ENCODE data around the gene ASIC4. TPM values are rescaled to one million over a fixed set of nuclear protein-coding genes. Genes with fewer than 3 reads are reported as not detected.

ASIC4 gene
- total and polyA plus RNA-seq, 2 of the 13 experiments (the other 11 are each of a cell fraction or from before 2014, with no cell fraction given), result 0.03 TPM; not detected in 1

- TF ChIP-seq ZMAT5 (CRISPR knock-in tag; IDR thresholded peaks at IDR 0.05; ENCODE audit: borderline replicate concordance, low read depth) (no peak), SRY (CRISPR knock-in tag; IDR thresholded peaks at IDR 0.05) (no peak), ZNF318 (CRISPR knock-in tag; IDR thresholded peaks at IDR 0.05) (no peak), JDP2 (CRISPR knock-in tag; IDR thresholded peaks at IDR 0.05; ENCODE audit: borderline replicate concordance) (no peak), STAT6 (CRISPR knock-in tag; IDR thresholded peaks at IDR 0.05; ENCODE audit: borderline replicate concordance) (0 out of 2 replicates have a peak, but pooled peaks have one; percentile 30), KLF11 (CRISPR knock-in tag; IDR thresholded peaks at IDR 0.05) (no peak), ZIK1 (CRISPR knock-in tag; IDR thresholded peaks at IDR 0.05; ENCODE audit: borderline replicate concordance, low read depth) (no peak), GATA4 (IDR thresholded peaks at IDR 0.05; ENCODE audit: borderline replicate concordance, low read depth) (peak; percentile 53; the same call in 1 of the 2 replicates), FOXM1 (CRISPR knock-in tag; IDR thresholded peaks at IDR 0.05) (no peak), GTF3A (CRISPR knock-in tag; conservative IDR thresholded peaks at IDR 0.05) (no peak), SNRNP70 (IDR thresholded peaks at IDR 0.05; ENCODE audit: low read depth, low read length) (no peak), HNF1A (IDR thresholded peaks at IDR 0.05; ENCODE audit: low read depth) (peak; percentile 41; the same call in 1 of the 2 replicates), HNF1A (CRISPR knock-in tag; IDR thresholded peaks at IDR 0.05; ENCODE audit: borderline replicate concordance) (no peak)
Observed at GRCh38 chr2:219545943-219546352, 31.7 kb downstream of the ASIC4 start (continued).

Measured in HepG2 (cell line).